Endometrial microvascular endothelial cells (primary cell): Measurements from ENCODE around the gene WASHC2C. TPM values are rescaled to one million over a fixed set of nuclear protein-coding genes. Genes with fewer than 3 reads are reported as not detected.
"Not testable (repeated sequence)": the region's sequence is repeated elsewhere in the genome, so short reads cannot be mapped to it uniquely, and the experiment has no call there.

Experiments used
- in situ Hi-C: cut with HindIII; loops from 2 replicates; pipeline ENCODE4 v1.10.0; 2017; ENCODE audit warnings: low sequenced_read_pairs, low pct_unique_long_range_greater_than_20kb; ENCODE audit errors: inconsistent ontology term
- total RNA-seq: library from RNA; depleted of rRNA; stranded (reverse); fragments of >200 nt; gene quantifications from one replicate; pipeline ENCODE4 v1.2.3, GENCODE V29; 2015; ENCODE audit errors: inconsistent ontology term

WASHC2C gene
- total RNA-seq, 1 donor from 2014 or later = 31.2 TPM

- in situ Hi-C loops = not testable (repeated sequence)
Measured at GRCh38 chr10:45757661-45758396, 30.8 kb downstream of the WASHC2C start.

GRCh38 chr10:45761622-45762021 lies 34.6 kb downstream of the WASHC2C start:
- in situ Hi-C loops = not testable (repeated sequence)

- in situ Hi-C loops = not testable (repeated sequence)
Measured at GRCh38 chr10:45763037-45763436, 36.0 kb downstream of the WASHC2C start.

GRCh38 chr10:45768334-45768733 lies 41.3 kb downstream of the WASHC2C start:
- in situ Hi-C loops = not testable (repeated sequence)

- in situ Hi-C loops = not testable (repeated sequence)
Measured at GRCh38 chr10:45771757-45772461, 44.8 kb downstream of the WASHC2C start.

- in situ Hi-C loops = not testable (repeated sequence)
Measured at GRCh38 chr10:45786217-45786616, 59.2 kb downstream of the WASHC2C start.

- in situ Hi-C loops = not testable (repeated sequence)
Measured at GRCh38 chr10:45787212-45787741, 60.2 kb downstream of the WASHC2C start.

GRCh38 chr10:45789991-45790390 lies 62.9 kb downstream of the WASHC2C start:
- in situ Hi-C loops = not testable (repeated sequence)

GRCh38 chr10:45790694-45791426 lies 63.8 kb downstream of the WASHC2C start:
- in situ Hi-C loops = not testable (repeated sequence)

GRCh38 chr10:45794761-45795160 lies 67.7 kb downstream of the WASHC2C start:
- in situ Hi-C loops = not testable (repeated sequence)

- in situ Hi-C loops = not testable (repeated sequence)
Measured at GRCh38 chr10:45803060-45804010, 76.3 kb downstream of the WASHC2C start.

GRCh38 chr10:45804996-45805395 lies 77.9 kb downstream of the WASHC2C start:
- in situ Hi-C loops = not testable (repeated sequence)

GRCh38 chr10:45809837-45810236 lies 82.8 kb downstream of the WASHC2C start:
- in situ Hi-C loops = no loop called here

- in situ Hi-C loops = no loop called here
Measured at GRCh38 chr10:45811075-45811474, 84.0 kb downstream of the WASHC2C start.

GRCh38 chr10:45812959-45813358 lies 85.9 kb downstream of the WASHC2C start:
- in situ Hi-C loops = not testable (repeated sequence)

GRCh38 chr10:45814146-45814545 lies 87.1 kb downstream of the WASHC2C start:
- in situ Hi-C loops = not testable (repeated sequence)

- in situ Hi-C loops = no loop called here
Measured at GRCh38 chr10:45817130-45817859, 90.2 kb downstream of the WASHC2C start.

- in situ Hi-C loops = no loop called here
Measured at GRCh38 chr10:45817912-45818311, 90.8 kb downstream of the WASHC2C start.
